ENCODE results near the gene ORC4. TPM values are rescaled to one million over a fixed set of nuclear protein-coding genes. Genes with fewer than 3 reads are reported as not detected.
A peak's percentile ranks its signal among the peaks of the same experiment; 100 is the strongest.

The ORC4 gene
- total and polyA plus RNA-seq, 2 of the 8 experiments (the other 6 are each of a cell fraction or from before 2014, with no cell fraction given) = 22.7 to 63.7 TPM

GRCh38 chr2:147910990-147911473, 109.5 kb downstream of the ORC4 start:
- H3K4ac ChIP-seq (replicated peaks; ENCODE audit: insufficient read length, low read depth, low read length) = no peak overlapping the region
- H3K27ac ChIP-seq (ENCODE audit: low read depth, low read length) = no peak overlapping the region
- H3K14ac ChIP-seq (ENCODE audit: insufficient read length) = no peak overlapping the region
- no peak overlapping the region for H3K4me3 ChIP-seq (ENCODE audit: extremely low read depth in 1 of 4, insufficient read depth in 2 of 4, low read depth in 3 of 4, low read length in 4 of 4)
- H3K9me3 ChIP-seq (ENCODE audit: insufficient read depth in 2 of 2, low read depth in 1 of 2, low read length in 1 of 2) = 0 out of 4 replicates have a peak, but pooled peaks cover 0 to 2% of the 10 kb centered on the region in 2 experiments
- DNase-seq (ENCODE audit: low read depth in 1 of 2, low spot score in 2 of 2) (no peak), FAIRE-seq (no peak)
- H3K23ac ChIP-seq (ENCODE audit: insufficient read length) = no peak overlapping the region
- no peak overlapping the region for H3K9ac ChIP-seq (replicated peaks in 1 of 4; ENCODE audit: extremely low read depth in 1 of 4, low read depth in 3 of 4, low read length in 3 of 4)
- no peak overlapping the region for H2BK5ac ChIP-seq (ENCODE audit: low read depth, low read length)
- ChIA-PET CTCF (ENCODE audit: partially characterized antibody) (interaction anchor here (0.5 to 3.3 kb wide), 19 partner anchors 9 to 1179 kb away, joined by 3 to 18 read pairs (median 3); no protein-coding TSS in a partner anchor), POLR2A (ENCODE audit: partially characterized antibody) (no interaction called here)
- no peak overlapping the region for H3K18ac ChIP-seq (ENCODE audit: extremely low read depth, low read length)
- no peak overlapping the region for H2BK120ac ChIP-seq (replicated peaks; ENCODE audit: low read depth, low read length)
- H4K8ac ChIP-seq (ENCODE audit: extremely low read depth, insufficient read depth, low read length) = no peak overlapping the region
- 0% methylated on average over 2 of the region's 2 CpGs; no CpG with 5 or more reads in 1 of the 2 experiments for WGBS, 2 experiments (ENCODE audit: extremely low coverage in 1 of 2, insufficient coverage in 1 of 2, insufficient read length in 1 of 2, insufficient replicate concordance in 2 of 2, low coverage in 1 of 2, low lambda C conversion rate in 2 of 2, missing lambda C conversion rate in 1 of 2)
- no peaks in the 10 kb centered on the region for H3K27me3 ChIP-seq (replicated peaks in 1 of 4; ENCODE audit: control insufficient read depth in 3 of 4, extremely low read depth in 1 of 4, insufficient read depth in 3 of 4, low read length in 3 of 4)
- peaks cover 0 to 4% (median 2%) of the 10 kb centered on the region in 4 experiments; a peak in 2 of 8 replicates for H3K36me3 ChIP-seq (ENCODE audit: control insufficient read depth in 2 of 4, insufficient read depth in 4 of 4, low read length in 3 of 4)
- no peak overlapping the region for H3K56ac ChIP-seq (replicated peaks; ENCODE audit: insufficient read length, low read depth, low read length)
- H3K4me1 ChIP-seq (replicated peaks in 1 of 4; ENCODE audit: control insufficient read depth in 3 of 4, insufficient read depth in 4 of 4, low read length in 3 of 4) = no peaks in the 10 kb centered on the region
- no peak overlapping the region for H2BK15ac ChIP-seq (ENCODE audit: low read length)
- H4K91ac ChIP-seq (replicated peaks; ENCODE audit: insufficient read length, low read length) = no peak overlapping the region
- no peaks in the 10 kb centered on the region for H3K79me1 ChIP-seq (ENCODE audit: low read depth, low read length)
- no peak overlapping the region for H4K5ac ChIP-seq (ENCODE audit: insufficient read length, low read depth, low read length)
- no peak overlapping the region for H2BK20ac ChIP-seq (ENCODE audit: low read length)
- no peaks in the 10 kb centered on the region for H3K23me2 ChIP-seq (ENCODE audit: low read depth, low read length)
- H2BK12ac ChIP-seq (ENCODE audit: low read depth, low read length) = no peak overlapping the region
- no peak overlapping the region for H3K4me2 ChIP-seq (ENCODE audit: insufficient read depth in 1 of 2, low read depth in 2 of 2, low read length in 2 of 2)
- peaks cover 0 to 3% of the 10 kb centered on the region in 2 experiments for H4K20me1 ChIP-seq (replicated peaks in 1 of 2; ENCODE audit: control insufficient read depth in 1 of 2, insufficient read depth in 2 of 2, low read length in 2 of 2)
- H2AK5ac ChIP-seq (ENCODE audit: low read depth, low read length) = no peak overlapping the region
- no peaks in the 10 kb centered on the region for H3K79me2 ChIP-seq (ENCODE audit: control insufficient read depth in 1 of 2, insufficient read depth in 2 of 2, low read length in 2 of 2)
- H2AFZ ChIP-seq (ENCODE audit: low read length) = no peak overlapping the region
- TF ChIP-seq KDM1A (IDR thresholded peaks at IDR 0.05; ENCODE audit: borderline replicate concordance, low read length) (no peak), POLR2AphosphoS5 (IDR thresholded peaks at IDR 0.05; ENCODE audit: low read depth, low read length) (no peak), BRCA1 (IDR thresholded peaks at IDR 0.05; ENCODE audit: low read depth, low read length) (no peak), ASH2L (IDR thresholded peaks at IDR 0.05; ENCODE audit: low read length) (no peak), RAD21 (IDR thresholded peaks at IDR 0.05 in 1 of 2, conservative IDR thresholded peaks at IDR 0.05 in 1 of 2; ENCODE audit: low read depth in 2 of 2, low read length in 2 of 2) (peak; percentile 85 to 88), GTF2F1 (IDR thresholded peaks at IDR 0.05; ENCODE audit: borderline replicate concordance, low read depth, low read length) (no peak), RBBP5 (IDR thresholded peaks at IDR 0.05; ENCODE audit: borderline replicate concordance, low read depth, low read length) (no peak), RNF2 (IDR thresholded peaks at IDR 0.05; ENCODE audit: borderline replicate concordance, low read depth, low read length, missing control alignments, poor library complexity, severe bottlenecking) (no peak), RXRA (IDR thresholded peaks at IDR 0.05; ENCODE audit: insufficient read depth, low read depth, low read length) (no peak), PHF8 (conservative IDR thresholded peaks at IDR 0.05; ENCODE audit: low read depth, low read length) (no peak), TCF12 (IDR thresholded peaks at IDR 0.05; ENCODE audit: low read depth, low read length) (no peak), NRF1 (IDR thresholded peaks at IDR 0.05; ENCODE audit: low read depth, low read length) (no peak), HDAC2 (IDR thresholded peaks at IDR 0.05; ENCODE audit: borderline replicate concordance in 1 of 2, low read depth in 2 of 2, low read length in 2 of 2) (no peak)

Data from H1 (cell line).